Smooth muscle cell of the coronary artery (primary cell): ENCODE data around the gene KCTD11. TPM values are rescaled to one million over a fixed set of nuclear protein-coding genes. Genes with fewer than 3 reads are reported as not detected.

Experiments used
- total RNA-seq: library from RNA; depleted of rRNA; stranded (reverse); fragments of >200 nt; gene quantifications from 2 replicates; pipeline ENCODE4 v1.2.3, GENCODE V29; 2014; ENCODE audit warnings: low replicate concordance

KCTD11 gene
- 4.9 and 10.4 TPM in 2 replicates for total RNA-seq

GRCh38 chr17:7351665-7352502 lies at the start of gene KCTD11:
Gene KCTD11, plus strand, starts transcription at chr17:7352162.

GRCh38 chr17:7306911-7307685 lies 44.9 kb upstream of the KCTD11 start, which contains the start of gene EIF5A:
Gene EIF5A, plus strand, starts transcription at chr17:7307628. Its CDS starts 2,008 bp downstream, at chr17:7309636.

GRCh38 chr17:7314719-7315569 lies 37.0 kb upstream of the KCTD11 start, which contains the start of gene GPS2:
Gene GPS2, minus strand, starts transcription at chr17:7315360. Its CDS starts 308 bp downstream, at chr17:7315052.

GRCh38 chr17:7328840-7329373 lies 23.1 kb upstream of the KCTD11 start, which contains the start of gene NEURL4:
Gene NEURL4, minus strand, starts transcription at chr17:7329335. Its CDS starts 23 bp downstream, at chr17:7329312.

GRCh38 chr17:7336240-7337175 lies 15.5 kb upstream of the KCTD11 start, which contains the start of gene ACAP1:
Gene ACAP1, plus strand, starts transcription at chr17:7336529. Its CDS starts 206 bp downstream, at chr17:7336735.

GRCh38 chr17:7355053-7355452 lies 3.1 kb downstream of the KCTD11 start, which contains the start of gene TMEM95:
Gene TMEM95, plus strand, starts transcription at chr17:7355156. Its CDS starts 49 bp downstream, at chr17:7355205.

GRCh38 chr17:7380855-7381683 lies 29.1 kb downstream of the KCTD11 start, which contains the start of gene TNK1:
Gene TNK1, plus strand, starts transcription at chr17:7381089. Its CDS starts 1,838 bp downstream, at chr17:7382927.

GRCh38 chr17:7394452-7395191 lies 42.7 kb downstream of the KCTD11 start, which contains the start of gene PLSCR3:
Gene PLSCR3, minus strand, starts transcription at chr17:7394525. Its CDS starts 415 bp downstream, at chr17:7394110.

GRCh38 chr17:7403977-7404736 lies 52.2 kb downstream of the KCTD11 start, which contains the start of gene TMEM256:
Gene TMEM256, minus strand, starts transcription at chr17:7404097. Its CDS starts 13 bp downstream, at chr17:7404084.

Other genes with a start within 250 kb of the KCTD11 start
- gene ASGR2, start 237.3 kb upstream of the KCTD11 start, total RNA-seq, result not detected in 2 replicates
- under 0.01 and 0.68 TPM in 2 replicates for gene ASGR1, start 172.8 kb upstream of the KCTD11 start, total RNA-seq
- 8.3 and 20.8 TPM in 2 replicates for gene DLG4, start 132.3 kb upstream of the KCTD11 start, total RNA-seq
- gene ACADVL, start 132.2 kb upstream of the KCTD11 start, total RNA-seq, result 248 and 288 TPM in 2 replicates
- 56.3 and 89.0 TPM in 2 replicates for gene DVL2, start 117.6 kb upstream of the KCTD11 start, total RNA-seq
- gene PHF23, start 112.7 kb upstream of the KCTD11 start, total RNA-seq, result 38.3 and 41.2 TPM in 2 replicates
- 180 and 222 TPM in 2 replicates for gene GABARAP, start 109.7 kb upstream of the KCTD11 start, total RNA-seq
- gene CTDNEP1, start 100.4 kb upstream of the KCTD11 start, total RNA-seq, result 16.7 and 21.2 TPM in 2 replicates
- gene ELP5, start 99.9 kb upstream of the KCTD11 start, total RNA-seq, result 20.6 and 25.9 TPM in 2 replicates
- 0.70 and 1.6 TPM in 2 replicates for gene CLDN7, start 89.7 kb upstream of the KCTD11 start, total RNA-seq
- gene SLC2A4, start 70.4 kb upstream of the KCTD11 start, total RNA-seq, result 0.08 and 0.12 TPM in 2 replicates
- gene YBX2, start 57.5 kb upstream of the KCTD11 start, total RNA-seq, result not detected in 2 replicates
- 688 and 774 TPM in 2 replicates for gene EIF5A, start 44.5 kb upstream of the KCTD11 start, total RNA-seq
- gene GPS2, start 36.8 kb upstream of the KCTD11 start, total RNA-seq, result 21.7 and 32.9 TPM in 2 replicates
- gene NEURL4, start 22.8 kb upstream of the KCTD11 start, total RNA-seq, result 16.8 and 28.4 TPM in 2 replicates
- 1.3 and 4.3 TPM in 2 replicates for gene ACAP1, start 15.6 kb upstream of the KCTD11 start, total RNA-seq
- gene TMEM95, start 3.0 kb downstream of the KCTD11 start, total RNA-seq, result not detected in 2 replicates
- 0.08 and 0.35 TPM in 2 replicates for gene TNK1, start 28.9 kb downstream of the KCTD11 start, total RNA-seq
- gene PLSCR3, start 42.4 kb downstream of the KCTD11 start, total RNA-seq, result 8.5 and 23.2 TPM in 2 replicates
- 42.7 and 135 TPM in 2 replicates for gene TMEM256, start 51.9 kb downstream of the KCTD11 start, total RNA-seq
- gene NLGN2, start 55.7 kb downstream of the KCTD11 start, total RNA-seq, result 3.7 and 5.0 TPM in 2 replicates
- not detected in 2 replicates for gene SPEM1, start 68.2 kb downstream of the KCTD11 start, total RNA-seq
- not detected in 2 replicates for gene SPEM2, start 73.5 kb downstream of the KCTD11 start, total RNA-seq
- gene SPEM3, start 76.7 kb downstream of the KCTD11 start, total RNA-seq, result not detected in 2 replicates
- gene TMEM102, start 83.3 kb downstream of the KCTD11 start, total RNA-seq, result 0.94 and 4.4 TPM in 2 replicates
- 2.6 and 5.4 TPM in 2 replicates for gene FGF11, start 87.3 kb downstream of the KCTD11 start, total RNA-seq
- gene CHRNB1, start 92.9 kb downstream of the KCTD11 start, total RNA-seq, result 7.1 and 9.6 TPM in 2 replicates
- 9.2 and 9.8 TPM in 2 replicates for gene ZBTB4, start 127.5 kb downstream of the KCTD11 start, total RNA-seq
- not detected in 2 replicates for gene SLC35G6, start 129.3 kb downstream of the KCTD11 start, total RNA-seq
- gene POLR2A, start 132.2 kb downstream of the KCTD11 start, total RNA-seq, result 62.8 and 87.6 TPM in 2 replicates
- 3.9 TPM in 2 replicates for gene TNFSF12, start 196.9 kb downstream of the KCTD11 start, total RNA-seq
- 0.59 and 1.1 TPM in 2 replicates for gene TNFSF13, start 206.6 kb downstream of the KCTD11 start, total RNA-seq
- 45.4 and 76.6 TPM in 2 replicates for gene SENP3, start 209.8 kb downstream of the KCTD11 start, total RNA-seq
- 4.7 and 22.3 TPM in 2 replicates for gene CD68, start 227.5 kb downstream of the KCTD11 start, total RNA-seq
- 48.6 and 59.0 TPM in 2 replicates for gene MPDU1, start 231.7 kb downstream of the KCTD11 start, total RNA-seq
- 0.23 TPM in 1 of 2 replicates, not detected in the other for gene SOX15, start 237.9 kb downstream of the KCTD11 start, total RNA-seq